ENCODE data around the gene CIC.

Gene CIC

GRCh38 chr19:42242069-42242511, 27.0 kb upstream of the CIC start:
- in situ Hi-C loops (cut with MboI; ENCODE audit: low sequenced_read_pairs, unreplicated experiment): no loop called here
- TF ChIP-seq CTCF (IDR thresholded peaks at IDR 0.05; ENCODE audit: borderline replicate concordance, control extremely low read depth, extremely low read depth, insufficient read depth, missing control alignments): no peak
- DNase-seq (ENCODE audit: low spot score): no peak

DNA sequence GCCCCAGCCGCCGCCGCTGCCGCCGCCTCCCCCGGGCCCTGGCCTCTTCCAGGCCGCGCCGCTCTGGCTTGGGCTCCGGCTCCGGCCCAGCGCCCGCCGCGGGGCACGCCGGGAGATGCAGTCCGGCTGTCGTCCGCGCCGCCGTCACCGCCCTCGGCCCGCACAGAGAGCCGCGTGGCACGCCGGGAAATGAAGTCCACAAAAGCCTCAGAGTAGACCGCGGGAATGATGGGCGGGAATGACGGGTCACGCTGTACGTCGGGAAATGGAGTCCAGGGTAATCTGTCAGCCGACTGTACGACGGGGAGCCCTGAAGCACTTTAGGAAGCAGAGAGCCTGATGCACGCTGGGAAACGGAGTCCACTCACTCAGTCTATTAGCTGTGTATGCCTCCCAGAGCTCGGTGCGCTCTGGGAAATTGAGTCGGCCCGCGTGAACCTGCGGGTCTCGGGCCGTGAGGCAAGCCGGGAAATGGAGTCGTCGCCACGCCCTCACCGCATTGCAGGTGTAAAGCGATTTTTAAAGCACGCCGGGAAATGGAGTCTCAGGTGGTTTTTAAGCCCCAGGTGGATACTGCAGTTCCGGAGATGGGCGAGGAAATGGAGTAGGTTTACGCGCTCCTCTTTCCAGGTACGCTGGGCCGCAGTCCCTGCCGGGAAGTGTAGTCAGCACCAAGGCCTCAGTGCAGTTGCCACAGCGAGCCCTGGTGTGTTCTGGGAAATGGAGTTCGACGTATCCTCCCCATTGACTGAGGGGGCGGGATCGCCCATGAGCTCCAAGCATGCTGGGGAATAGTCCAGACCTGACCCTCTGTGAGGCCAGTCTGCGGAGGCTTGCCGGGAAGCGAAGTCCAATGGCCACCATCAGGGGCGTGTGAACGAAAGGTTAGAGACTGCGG, 26.3 kb upstream of the CIC start, which contains the start of gene GSK3A:
GSK3A (minus strand) TSS at position 91 of the 898 bp plus-strand sequence. CDS start 137 bp downstream, outside the sequence.
- peak; percentile 92 for DNase-seq (ENCODE audit: low spot score)
- TF ChIP-seq CTCF (IDR thresholded peaks at IDR 0.05; ENCODE audit: borderline replicate concordance, control extremely low read depth, extremely low read depth, insufficient read depth, missing control alignments): no peak
- in situ Hi-C loops (cut with MboI; ENCODE audit: low sequenced_read_pairs, unreplicated experiment): no loop called here

GRCh38 chr19:42244347-42245220, 24.5 kb upstream of the CIC start:
- peak; percentile 70 for TF ChIP-seq CTCF (IDR thresholded peaks at IDR 0.05; ENCODE audit: borderline replicate concordance, control extremely low read depth, extremely low read depth, insufficient read depth, missing control alignments)
- DNase-seq (ENCODE audit: low spot score): peak; percentile 89
- in situ Hi-C loops (cut with MboI; ENCODE audit: low sequenced_read_pairs, unreplicated experiment): no loop called here

DNA sequence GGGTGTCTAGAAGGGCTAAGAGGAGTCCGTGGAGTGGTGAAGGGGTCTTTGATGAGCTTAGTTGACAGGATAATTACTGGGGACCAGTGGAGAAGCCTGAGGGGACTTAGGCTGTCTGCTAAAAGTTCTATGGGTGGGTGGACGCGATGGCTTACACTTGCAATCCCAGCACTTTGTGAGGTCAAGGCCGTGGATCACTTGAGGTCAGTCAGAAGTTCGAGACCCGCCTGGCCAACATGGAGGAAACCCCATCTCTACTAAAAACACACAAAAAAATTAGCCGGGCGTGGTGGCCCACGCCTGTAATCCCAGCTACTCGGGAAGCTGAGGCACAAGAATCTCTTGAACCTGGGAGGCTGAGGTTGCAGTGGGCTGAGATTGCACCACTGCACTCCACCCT, 23.8 kb upstream of the CIC start:
- DNase-seq (ENCODE audit: low spot score): no peak
- in situ Hi-C loops (cut with MboI; ENCODE audit: low sequenced_read_pairs, unreplicated experiment): no loop called here
- no peak for TF ChIP-seq CTCF (IDR thresholded peaks at IDR 0.05; ENCODE audit: borderline replicate concordance, control extremely low read depth, extremely low read depth, insufficient read depth, missing control alignments)

DNA sequence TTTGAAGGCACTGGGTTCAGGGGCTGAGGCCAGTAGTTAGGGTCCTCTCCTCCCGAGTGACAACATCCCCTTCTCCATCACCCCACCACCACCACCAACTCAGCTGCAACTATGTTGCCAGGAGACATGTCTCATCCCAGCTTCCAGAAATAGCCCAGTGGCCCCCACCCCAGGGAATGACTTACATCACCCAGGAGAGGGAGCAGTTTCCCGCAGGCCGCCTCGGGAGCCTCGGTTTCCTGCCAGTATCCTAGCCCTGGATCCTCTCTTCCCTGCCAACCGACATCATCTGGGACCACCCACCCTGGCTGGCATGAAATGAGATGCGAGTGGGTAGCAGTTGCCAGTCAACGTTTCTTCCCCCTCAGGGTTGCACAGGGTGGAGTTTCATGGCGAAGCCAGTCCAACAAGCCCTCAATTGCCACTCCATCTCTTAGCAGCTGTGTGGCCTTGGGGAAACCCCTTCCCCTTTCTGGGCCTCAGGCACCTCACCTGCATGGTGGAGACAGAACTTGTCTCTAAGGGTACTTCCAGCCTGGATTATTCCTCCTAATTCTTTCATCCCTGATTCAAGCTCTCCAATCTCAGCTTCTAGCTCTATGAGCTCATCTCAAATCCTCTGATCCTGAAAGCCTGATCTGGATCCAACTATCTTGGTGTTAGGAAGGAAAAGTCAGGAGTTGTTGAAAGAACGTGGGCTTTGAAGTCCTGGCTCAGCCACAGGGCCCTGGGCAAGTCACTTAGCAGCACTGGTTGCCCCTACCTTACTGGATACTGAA, 22.7 kb upstream of the CIC start:
- TF ChIP-seq CTCF (IDR thresholded peaks at IDR 0.05; ENCODE audit: borderline replicate concordance, control extremely low read depth, extremely low read depth, insufficient read depth, missing control alignments): no peak
- no peak for DNase-seq (ENCODE audit: low spot score)
- in situ Hi-C loops (cut with MboI; ENCODE audit: low sequenced_read_pairs, unreplicated experiment): no loop called here

Data from GM13976 (cell line).